Ovary (tissue), 9 donors: Measurements from ENCODE around the gene MPV17L2. TPM values are rescaled to one million over a fixed set of nuclear protein-coding genes. Genes with fewer than 3 reads are reported as not detected.
A peak's percentile ranks its signal among the peaks of the same experiment; 100 is the strongest.

Experiments
- DNase-seq, 5 donors: peaks; one replicate each; pipeline ENCODE4 v3.0.0-alpha.2; 2019 to 2020
- H3K27ac ChIP-seq, 2 donors: fragments of 200-600 bp; one replicate each; pipeline versions ENCODE4 v1.5.1 to v1.8.0; 2019 to 2022
- H3K27me3 ChIP-seq: fragments of 200-600 bp; one replicate; pipeline ENCODE4 v1.8.0; 2022
- H3K36me3 ChIP-seq: fragments of 200-600 bp; sonication (generic); one replicate; pipeline ENCODE4 v1.5.1; 2019
- H3K4me1 ChIP-seq: one replicate; pipeline ENCODE4 v1.8.1; 2013; ENCODE audit warnings: mild to moderate bottlenecking, moderate library complexity; ENCODE audit not compliant: insufficient read depth
- H3K4me3 ChIP-seq: fragments of 200-600 bp; sonication (generic); one replicate; pipeline ENCODE4 v1.5.1; 2017
- H3K9me3 ChIP-seq, 2 donors: fragments of 200-600 bp in 1 of 2; sonication (generic) in 1 of 2; one replicate each; pipeline versions ENCODE4 v1.5.1 to v1.8.1; 2013 to 2019; ENCODE audit warnings: mild to moderate bottlenecking in 1 of 2, moderate library complexity in 1 of 2
- CTCF ChIP-seq, 3 donors: fragments of 450-650 bp in 2 of 3; fragments of 200-600 bp in 1 of 3; IDR thresholded peaks; one replicate each; pipeline versions ENCODE4 v1.5.1 to v1.8.0; 2016 to 2022; ENCODE audit warnings: antibody characterized with exemption in 3 of 3, mild to moderate bottlenecking in 1 of 3
- EP300 ChIP-seq: sonication (generic); formaldehyde crosslinking; IDR thresholded peaks from one replicate; pipeline ENCODE4 v1.6.1; 2017; ENCODE audit warnings: antibody characterized with exemption
- POLR2A ChIP-seq: fragments of 450-650 bp; IDR thresholded peaks from one replicate; pipeline ENCODE4 v1.6.1; 2017; ENCODE audit warnings: antibody characterized with exemption, mild to moderate bottlenecking, moderate library complexity
- WGBS, 3 donors: extraction: QIAGEN DNeasy Blood & Tissue Kit in 1 of 3; methylation state at CpG; one replicate each; pipeline versions ENCODE4 v1.1.5 to v1.1.7; 2013 to 2017; 5-methylcytosine and 5-hydroxymethylcytosine counted together
- intact Hi-C, 4 donors: fragments of 100-400 bp; cut with DNase I; formaldehyde crosslinking; loops; one replicate each; pipeline versions ENCODE4 v1.11.0 to v1.15.1; 2022 to 2023
- polyA plus RNA-seq, 2 donors: library from polyadenylated mRNA; stranded (reverse); fragments of 200-250 nt in 1 of 2; fragments of 350-450 nt in 1 of 2; fragmentation: Illumina TruSeq in 1 of 2; extraction: RNeasy Lipid Tissue Mini Kit (QIAGEN cat#74804) in 1 of 2; gene quantifications; one replicate each; pipeline ENCODE4 v1.2.3, GENCODE V29; 2013 to 2014
- total RNA-seq, 7 donors: library from RNA; depleted of rRNA in 2 of 7; stranded (reverse); fragments of >200 nt in 2 of 7; fragmentation: NEBNext Ultra II Directional in 3 of 7; extraction: Animal tissue kit (Norgen Biotek cat#: 25700) in 3 of 7; gene quantifications; one replicate each; pipeline versions ENCODE4 v1.1.0 to v1.2.4, GENCODE V29; 2016 to 2023
- donor health status: DM: no; HTN: no; CAD: no; lungs with moderate emphysema.
- donor health status: DM: no; HTN: no; CAD: no.
- donor health status: Bipolar disorder and iron deficiency.
- donor health status: DM: yes; HTN: yes; CAD: no.
- donor health status: DM: no; HTN: no; CAD: no.
- donor health status: DM: yes; HTN: yes; CAD: no.

Gene MPV17L2
- total and polyA plus RNA-seq, 9 donors: 3.5 to 15.2 (median 8.6) TPM

- peak in 1 of 5 donors; percentile 48 for DNase-seq
- TF ChIP-seq CTCF (IDR thresholded peaks at IDR 0.05) (no peak), EP300 (no peak), POLR2A (no peak)
- 51 to 66% (median 60%) methylated on average over 23 to 24 of the region's 24 CpGs for WGBS, 3 donors
- H3K4me1 ChIP-seq: peaks cover 12% of the 10 kb centered on the region
- H3K4me3 ChIP-seq: no peak overlapping the region
- H3K27me3 ChIP-seq: no peaks in the 10 kb centered on the region
- H3K9me3 ChIP-seq: no peaks in the 10 kb centered on the region
- H3K27ac ChIP-seq: peak overlapping the region in 1 of 2 donors; percentile 23
- no peaks in the 10 kb centered on the region for H3K36me3 ChIP-seq
- intact Hi-C loops: loop anchor here in 2 of 4 donors (5.0 to 10.0 kb wide), 2 partner anchors 125 to 212 kb away; partner anchors contain the start of gene SSBP4 (in 1 of the 2)
Measured at GRCh38 chr19:18202397-18202777, 9.4 kb downstream of the MPV17L2 start.

GRCh38 chr19:18202778-18203407, 9.9 kb downstream of the MPV17L2 start:
- H3K27me3 ChIP-seq: no peaks in the 10 kb centered on the region
- peak overlapping the region in 1 of 2 donors; percentile 23 for H3K27ac ChIP-seq
- WGBS, 3 donors: 2 to 4% (median 3%) methylated on average over 32 of the region's 32 CpGs
- intact Hi-C loops: loop anchor here in 2 of 4 donors (5.0 to 10.0 kb wide), 2 partner anchors 124 to 212 kb away; partner anchors contain the start of gene SSBP4 (in 1 of the 2)
- TF ChIP-seq EP300: no peak
- no peak for TF ChIP-seq POLR2A
- TF ChIP-seq CTCF (IDR thresholded peaks at IDR 0.05): peak in 1 of 3 donors; percentile 44
- peak; percentile 64 to 85 (median 76) for DNase-seq
- peaks cover 12% of the 10 kb centered on the region for H3K4me1 ChIP-seq
- no peaks in the 10 kb centered on the region for H3K36me3 ChIP-seq
- H3K4me3 ChIP-seq: peak overlapping the region; percentile 68
- H3K9me3 ChIP-seq: no peaks in the 10 kb centered on the region

- H3K9me3 ChIP-seq: no peaks in the 10 kb centered on the region
- 0 to 1% (median 0%) methylated on average over 28 to 38 of the region's 38 CpGs for WGBS, 3 donors
- TF ChIP-seq POLR2A (no peak), CTCF (IDR thresholded peaks at IDR 0.05) (no peak), EP300 (no peak)
- H3K27ac ChIP-seq: peak overlapping the region; percentile 58 to 71
- intact Hi-C loops: loop anchor here in 2 of 4 donors (5.0 to 10.0 kb wide), 2 partner anchors 124 to 211 kb away; partner anchors contain the start of gene SSBP4 (in 1 of the 2)
- H3K36me3 ChIP-seq: no peaks in the 10 kb centered on the region
- no peaks in the 10 kb centered on the region for H3K27me3 ChIP-seq
- DNase-seq: peak in 4 of 5 donors; percentile 63 to 82 (median 74)
- peak overlapping the region; percentile 68 for H3K4me3 ChIP-seq
- peaks cover 12% of the 10 kb centered on the region for H3K4me1 ChIP-seq
Measured at GRCh38 chr19:18203408-18203862, 10.4 kb downstream of the MPV17L2 start.

GRCh38 chr19:18203863-18204393, 10.9 kb downstream of the MPV17L2 start, which contains the start of gene RAB3A:
Gene RAB3A, minus strand, starts transcription at chr19:18204042. Its CDS starts 1,302 bp downstream, at chr19:18202740.
- H3K27me3 ChIP-seq: no peaks in the 10 kb centered on the region
- TF ChIP-seq POLR2A (peak; percentile 56), EP300 (peak; percentile 85), CTCF (IDR thresholded peaks at IDR 0.05) (peak in 1 of 3 donors; percentile 27)
- peaks cover 12% of the 10 kb centered on the region for H3K4me1 ChIP-seq
- DNase-seq: peak; percentile 100
- intact Hi-C loops: loop anchor here in 2 of 4 donors (5.0 to 10.0 kb wide), 2 partner anchors 123 to 211 kb away; partner anchors contain the start of gene SSBP4 (in 1 of the 2)
- H3K9me3 ChIP-seq: no peaks in the 10 kb centered on the region
- H3K4me3 ChIP-seq: peak within 1 kb of the TSS; percentile 68
- 0% methylated on average over 20 to 50 of the region's 50 CpGs for WGBS, 3 donors
- no peaks in the 10 kb centered on the region for H3K36me3 ChIP-seq
- peak within 1 kb of the TSS; percentile 93 to 97 for H3K27ac ChIP-seq
